GM12878 (cell line): Measurements from ENCODE around the gene CCDC28B. TPM values are rescaled to one million over a fixed set of nuclear protein-coding genes. Genes with fewer than 3 reads are reported as not detected.

Source experiments
- ATF7 ChIP-seq: fragments of 450-650 bp; IDR thresholded peaks from 2 replicates; pipeline ENCODE4 v1.6.1; 2016; ENCODE audit warnings: low read depth, mild to moderate bottlenecking
- JUND ChIP-seq: IDR thresholded peaks from 2 replicates; pipeline ENCODE4 v1.6.1; 2012; ENCODE audit warnings: low read depth, mild to moderate bottlenecking, low read length, improper control_type of control experiment, moderate library complexity
- KDM1A ChIP-seq: fragments of 200-600 bp; sonication (generic); IDR thresholded peaks from 2 replicates; pipeline ENCODE4 v1.6.1; 2016; ENCODE audit warnings: borderline replicate concordance
- RCOR1 ChIP-seq: conservative IDR thresholded peaks from 2 replicates; pipeline ENCODE4 v1.6.1; 2012; ENCODE audit warnings: low read depth, low read length, improper control_type of control experiment
- SMARCA5 ChIP-seq: fragments of 450-650 bp; IDR thresholded peaks from 2 replicates; pipeline ENCODE4 v1.6.1; 2017; ENCODE audit warnings: mild to moderate bottlenecking
- SUZ12 ChIP-seq: fragments of 200-600 bp; sonication (generic); IDR thresholded peaks from one replicate; pipeline ENCODE4 v1.6.1; 2018; ENCODE audit warnings: antibody characterized with exemption, mild to moderate bottlenecking; ENCODE audit not compliant: unreplicated experiment
- TCF7 ChIP-seq: IDR thresholded peaks from 2 replicates; pipeline ENCODE4 v1.6.1; 2014; ENCODE audit warnings: antibody characterized with exemption, borderline replicate concordance
- ZBED1 ChIP-seq: IDR thresholded peaks from 2 replicates; pipeline ENCODE4 v1.6.1; 2016; ENCODE audit warnings: borderline replicate concordance
- polyA plus RNA-seq, 11 experiments: library from polyadenylated mRNA; depleted of rRNA in 4 of 11; unstranded in 6 of 11; stranded (reverse) in 5 of 11; fragments of >200 nt; fragmentation: Nextera tagmentation in 4 of 11; fragmentation: Illumina TruSeq in 1 of 11; extraction: Ambion mirVana in 4 of 11; extraction: Trizol in 1 of 11; gene quantifications; 1 replicate in 1 of 11; 2 replicates in 10 of 11; pipeline versions ENCODE4 v1.2.1 to v1.2.3, GENCODE V29; 2011 to 2016; ENCODE audit warnings: inconsistent platforms in 2 of 11, missing spikeins in 2 of 11, low read depth in 1 of 11
- total RNA-seq, 4 experiments: library from RNA; depleted of rRNA in 3 of 4; stranded (reverse); fragments of >200 nt in 3 of 4; fragmentation: Illumina TruSeq in 1 of 4; extraction: Trizol in 1 of 4; gene quantifications; 2 replicates each; pipeline versions ENCODE4 v1.2.1 to v1.2.3, GENCODE V29; 2013 to 2021
- TF ChIP-seq, protein P1 (sequence below): fragments of 450-650 bp; IDR thresholded peaks from 2 replicates; pipeline ENCODE4 v1.6.1; 2016; ENCODE audit warnings: mild to moderate bottlenecking, moderate library complexity, borderline replicate concordance
- TF ChIP-seq, protein P2 (sequence below): fragments of 450-650 bp; IDR thresholded peaks from 2 replicates; pipeline ENCODE4 v1.6.1; 2017; ENCODE audit warnings: low read depth, mild to moderate bottlenecking, moderate library complexity
- TF ChIP-seq, protein P3 (sequence below), 3 experiments: IDR thresholded peaks in 2 of 3; conservative IDR thresholded peaks in 1 of 3; 2 replicates each; pipeline ENCODE4 v1.5.1; 2011; ENCODE audit warnings: low read depth in 3 of 3, low read length in 3 of 3, mild to moderate bottlenecking in 3 of 3, control low read depth in 2 of 3, moderate library complexity in 2 of 3, inconsistent platforms in 1 of 3, mixed read lengths in 1 of 3; ENCODE audit not compliant: control insufficient read depth in 2 of 3, insufficient read depth in 1 of 3; ENCODE audit errors: extremely low read depth in 1 of 3
- TF ChIP-seq, protein P4 (sequence below): fragments of 450-650 bp; IDR thresholded peaks from 2 replicates; pipeline ENCODE4 v1.6.1; 2014; ENCODE audit warnings: mild to moderate bottlenecking
- TF ChIP-seq, protein P5 (sequence below): fragments of 450-650 bp; IDR thresholded peaks from 2 replicates; pipeline ENCODE4 v1.6.1; 2017; ENCODE audit warnings: mild to moderate bottlenecking, moderate library complexity
- TF ChIP-seq, protein P6 (sequence below): IDR thresholded peaks from 2 replicates; pipeline ENCODE4 v1.6.1; 2012; ENCODE audit warnings: low read depth, low read length, improper control_type of control experiment

CCDC28B gene
- total and polyA plus RNA-seq, 10 of the 15 experiments (the other 5 are each of a cell fraction or from before 2014, with no cell fraction given), result 10.5 to 135 (median 90.6) TPM

DNA sequence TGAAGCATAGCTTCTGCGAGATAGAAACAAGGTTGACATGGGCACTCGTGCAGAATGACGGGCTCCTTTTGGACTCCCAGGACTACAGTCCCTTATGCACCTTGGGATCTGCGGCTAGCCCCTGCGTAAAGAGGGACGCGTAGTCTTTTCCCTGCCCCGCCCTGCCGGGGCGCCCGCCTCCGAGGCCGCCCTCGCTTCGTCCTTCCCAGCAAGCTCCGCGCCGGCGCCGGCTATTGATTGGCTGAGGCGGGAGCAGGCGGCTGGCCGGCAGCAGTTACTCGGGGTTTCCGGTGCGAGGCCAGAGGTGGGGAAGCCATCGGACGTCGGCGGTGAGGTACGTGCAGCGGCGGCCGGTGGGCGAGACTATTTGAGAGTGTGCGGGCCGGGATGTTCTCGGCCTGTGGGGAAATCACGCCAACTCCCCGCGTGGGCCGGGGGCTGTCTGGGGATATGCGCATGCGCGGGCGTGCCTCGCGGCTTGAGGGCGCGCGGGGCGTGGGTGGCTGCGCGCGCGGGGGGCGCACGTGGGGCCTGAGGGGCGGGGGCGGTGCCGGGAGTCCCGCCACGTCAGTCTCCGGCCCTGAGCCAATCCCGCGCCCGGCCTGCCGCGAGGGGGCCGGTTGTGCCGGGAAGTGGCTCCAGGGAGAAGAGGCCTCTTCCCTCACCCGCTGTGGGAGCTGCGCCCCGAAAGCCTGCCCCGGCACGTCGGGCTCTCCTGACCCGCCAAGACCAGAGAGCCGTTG lies 20.8 kb upstream of the CCDC28B start, which contains the start of gene TXLNA (continued):
- TF ChIP-seq, protein P1, sequence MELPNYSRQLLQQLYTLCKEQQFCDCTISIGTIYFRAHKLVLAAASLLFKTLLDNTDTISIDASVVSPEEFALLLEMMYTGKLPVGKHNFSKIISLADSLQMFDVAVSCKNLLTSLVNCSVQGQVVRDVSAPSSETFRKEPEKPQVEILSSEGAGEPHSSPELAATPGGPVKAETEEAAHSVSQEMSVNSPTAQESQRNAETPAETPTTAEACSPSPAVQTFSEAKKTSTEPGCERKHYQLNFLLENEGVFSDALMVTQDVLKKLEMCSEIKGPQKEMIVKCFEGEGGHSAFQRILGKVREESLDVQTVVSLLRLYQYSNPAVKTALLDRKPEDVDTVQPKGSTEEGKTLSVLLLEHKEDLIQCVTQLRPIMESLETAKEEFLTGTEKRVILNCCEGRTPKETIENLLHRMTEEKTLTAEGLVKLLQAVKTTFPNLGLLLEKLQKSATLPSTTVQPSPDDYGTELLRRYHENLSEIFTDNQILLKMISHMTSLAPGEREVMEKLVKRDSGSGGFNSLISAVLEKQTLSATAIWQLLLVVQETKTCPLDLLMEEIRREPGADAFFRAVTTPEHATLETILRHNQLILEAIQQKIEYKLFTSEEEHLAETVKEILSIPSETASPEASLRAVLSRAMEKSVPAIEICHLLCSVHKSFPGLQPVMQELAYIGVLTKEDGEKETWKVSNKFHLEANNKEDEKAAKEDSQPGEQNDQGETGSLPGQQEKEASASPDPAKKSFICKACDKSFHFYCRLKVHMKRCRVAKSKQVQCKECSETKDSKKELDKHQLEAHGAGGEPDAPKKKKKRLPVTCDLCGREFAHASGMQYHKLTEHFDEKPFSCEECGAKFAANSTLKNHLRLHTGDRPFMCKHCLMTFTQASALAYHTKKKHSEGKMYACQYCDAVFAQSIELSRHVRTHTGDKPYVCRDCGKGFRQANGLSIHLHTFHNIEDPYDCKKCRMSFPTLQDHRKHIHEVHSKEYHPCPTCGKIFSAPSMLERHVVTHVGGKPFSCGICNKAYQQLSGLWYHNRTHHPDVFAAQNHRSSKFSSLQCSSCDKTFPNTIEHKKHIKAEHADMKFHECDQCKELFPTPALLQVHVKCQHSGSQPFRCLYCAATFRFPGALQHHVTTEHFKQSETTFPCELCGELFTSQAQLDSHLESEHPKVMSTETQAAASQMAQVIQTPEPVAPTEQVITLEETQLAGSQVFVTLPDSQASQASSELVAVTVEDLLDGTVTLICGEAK, result peak; percentile 68
- TF ChIP-seq SMARCA5, result 0 out of 2 replicates have a peak, but pooled peaks have one; percentile 48
- TF ChIP-seq, protein P2, sequence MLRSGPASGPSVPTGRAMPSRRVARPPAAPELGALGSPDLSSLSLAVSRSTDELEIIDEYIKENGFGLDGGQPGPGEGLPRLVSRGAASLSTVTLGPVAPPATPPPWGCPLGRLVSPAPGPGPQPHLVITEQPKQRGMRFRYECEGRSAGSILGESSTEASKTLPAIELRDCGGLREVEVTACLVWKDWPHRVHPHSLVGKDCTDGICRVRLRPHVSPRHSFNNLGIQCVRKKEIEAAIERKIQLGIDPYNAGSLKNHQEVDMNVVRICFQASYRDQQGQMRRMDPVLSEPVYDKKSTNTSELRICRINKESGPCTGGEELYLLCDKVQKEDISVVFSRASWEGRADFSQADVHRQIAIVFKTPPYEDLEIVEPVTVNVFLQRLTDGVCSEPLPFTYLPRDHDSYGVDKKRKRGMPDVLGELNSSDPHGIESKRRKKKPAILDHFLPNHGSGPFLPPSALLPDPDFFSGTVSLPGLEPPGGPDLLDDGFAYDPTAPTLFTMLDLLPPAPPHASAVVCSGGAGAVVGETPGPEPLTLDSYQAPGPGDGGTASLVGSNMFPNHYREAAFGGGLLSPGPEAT, result no peak; the same call in 1 of the 2 replicates
- TF ChIP-seq TCF7, result no peak
- TF ChIP-seq, protein P3, sequence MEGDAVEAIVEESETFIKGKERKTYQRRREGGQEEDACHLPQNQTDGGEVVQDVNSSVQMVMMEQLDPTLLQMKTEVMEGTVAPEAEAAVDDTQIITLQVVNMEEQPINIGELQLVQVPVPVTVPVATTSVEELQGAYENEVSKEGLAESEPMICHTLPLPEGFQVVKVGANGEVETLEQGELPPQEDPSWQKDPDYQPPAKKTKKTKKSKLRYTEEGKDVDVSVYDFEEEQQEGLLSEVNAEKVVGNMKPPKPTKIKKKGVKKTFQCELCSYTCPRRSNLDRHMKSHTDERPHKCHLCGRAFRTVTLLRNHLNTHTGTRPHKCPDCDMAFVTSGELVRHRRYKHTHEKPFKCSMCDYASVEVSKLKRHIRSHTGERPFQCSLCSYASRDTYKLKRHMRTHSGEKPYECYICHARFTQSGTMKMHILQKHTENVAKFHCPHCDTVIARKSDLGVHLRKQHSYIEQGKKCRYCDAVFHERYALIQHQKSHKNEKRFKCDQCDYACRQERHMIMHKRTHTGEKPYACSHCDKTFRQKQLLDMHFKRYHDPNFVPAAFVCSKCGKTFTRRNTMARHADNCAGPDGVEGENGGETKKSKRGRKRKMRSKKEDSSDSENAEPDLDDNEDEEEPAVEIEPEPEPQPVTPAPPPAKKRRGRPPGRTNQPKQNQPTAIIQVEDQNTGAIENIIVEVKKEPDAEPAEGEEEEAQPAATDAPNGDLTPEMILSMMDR (IDR thresholded peaks at IDR 0.05 in 2 of 3, conservative IDR thresholded peaks at IDR 0.05 in 1 of 3; ENCODE audit: control insufficient read depth in 2 of 3, extremely low read depth in 1 of 3, insufficient read depth in 1 of 3, low read depth in 3 of 3, low read length in 3 of 3), result no peak
- no peak for TF ChIP-seq SUZ12
- TF ChIP-seq JUND, result no peak
- 0 out of 2 replicates have a peak, but pooled peaks have one; percentile 32 for TF ChIP-seq ATF7
- TF ChIP-seq, protein P4, sequence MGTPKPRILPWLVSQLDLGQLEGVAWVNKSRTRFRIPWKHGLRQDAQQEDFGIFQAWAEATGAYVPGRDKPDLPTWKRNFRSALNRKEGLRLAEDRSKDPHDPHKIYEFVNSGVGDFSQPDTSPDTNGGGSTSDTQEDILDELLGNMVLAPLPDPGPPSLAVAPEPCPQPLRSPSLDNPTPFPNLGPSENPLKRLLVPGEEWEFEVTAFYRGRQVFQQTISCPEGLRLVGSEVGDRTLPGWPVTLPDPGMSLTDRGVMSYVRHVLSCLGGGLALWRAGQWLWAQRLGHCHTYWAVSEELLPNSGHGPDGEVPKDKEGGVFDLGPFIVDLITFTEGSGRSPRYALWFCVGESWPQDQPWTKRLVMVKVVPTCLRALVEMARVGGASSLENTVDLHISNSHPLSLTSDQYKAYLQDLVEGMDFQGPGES, result 0 out of 2 replicates have a peak, but pooled peaks have one; percentile 37
- TF ChIP-seq KDM1A, result no peak
- TF ChIP-seq RCOR1, result 0 out of 2 replicates have a peak, but pooled peaks have one; percentile 47
- TF ChIP-seq ZBED1, result no peak
- TF ChIP-seq, protein P5, sequence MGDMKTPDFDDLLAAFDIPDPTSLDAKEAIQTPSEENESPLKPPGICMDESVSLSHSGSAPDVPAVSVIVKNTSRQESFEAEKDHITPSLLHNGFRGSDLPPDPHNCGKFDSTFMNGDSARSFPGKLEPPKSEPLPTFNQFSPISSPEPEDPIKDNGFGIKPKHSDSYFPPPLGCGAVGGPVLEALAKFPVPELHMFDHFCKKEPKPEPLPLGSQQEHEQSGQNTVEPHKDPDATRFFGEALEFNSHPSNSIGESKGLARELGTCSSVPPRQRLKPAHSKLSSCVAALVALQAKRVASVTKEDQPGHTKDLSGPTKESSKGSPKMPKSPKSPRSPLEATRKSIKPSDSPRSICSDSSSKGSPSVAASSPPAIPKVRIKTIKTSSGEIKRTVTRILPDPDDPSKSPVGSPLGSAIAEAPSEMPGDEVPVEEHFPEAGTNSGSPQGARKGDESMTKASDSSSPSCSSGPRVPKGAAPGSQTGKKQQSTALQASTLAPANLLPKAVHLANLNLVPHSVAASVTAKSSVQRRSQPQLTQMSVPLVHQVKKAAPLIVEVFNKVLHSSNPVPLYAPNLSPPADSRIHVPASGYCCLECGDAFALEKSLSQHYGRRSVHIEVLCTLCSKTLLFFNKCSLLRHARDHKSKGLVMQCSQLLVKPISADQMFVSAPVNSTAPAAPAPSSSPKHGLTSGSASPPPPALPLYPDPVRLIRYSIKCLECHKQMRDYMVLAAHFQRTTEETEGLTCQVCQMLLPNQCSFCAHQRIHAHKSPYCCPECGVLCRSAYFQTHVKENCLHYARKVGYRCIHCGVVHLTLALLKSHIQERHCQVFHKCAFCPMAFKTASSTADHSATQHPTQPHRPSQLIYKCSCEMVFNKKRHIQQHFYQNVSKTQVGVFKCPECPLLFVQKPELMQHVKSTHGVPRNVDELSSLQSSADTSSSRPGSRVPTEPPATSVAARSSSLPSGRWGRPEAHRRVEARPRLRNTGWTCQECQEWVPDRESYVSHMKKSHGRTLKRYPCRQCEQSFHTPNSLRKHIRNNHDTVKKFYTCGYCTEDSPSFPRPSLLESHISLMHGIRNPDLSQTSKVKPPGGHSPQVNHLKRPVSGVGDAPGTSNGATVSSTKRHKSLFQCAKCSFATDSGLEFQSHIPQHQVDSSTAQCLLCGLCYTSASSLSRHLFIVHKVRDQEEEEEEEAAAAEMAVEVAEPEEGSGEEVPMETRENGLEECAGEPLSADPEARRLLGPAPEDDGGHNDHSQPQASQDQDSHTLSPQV, result peak; percentile 70; the same call in 1 of the 2 replicates
- TF ChIP-seq, protein P6, sequence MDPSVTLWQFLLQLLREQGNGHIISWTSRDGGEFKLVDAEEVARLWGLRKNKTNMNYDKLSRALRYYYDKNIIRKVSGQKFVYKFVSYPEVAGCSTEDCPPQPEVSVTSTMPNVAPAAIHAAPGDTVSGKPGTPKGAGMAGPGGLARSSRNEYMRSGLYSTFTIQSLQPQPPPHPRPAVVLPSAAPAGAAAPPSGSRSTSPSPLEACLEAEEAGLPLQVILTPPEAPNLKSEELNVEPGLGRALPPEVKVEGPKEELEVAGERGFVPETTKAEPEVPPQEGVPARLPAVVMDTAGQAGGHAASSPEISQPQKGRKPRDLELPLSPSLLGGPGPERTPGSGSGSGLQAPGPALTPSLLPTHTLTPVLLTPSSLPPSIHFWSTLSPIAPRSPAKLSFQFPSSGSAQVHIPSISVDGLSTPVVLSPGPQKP, result peak; percentile 73
